ENCODE measurements around the gene DHX30. TPM values are rescaled to one million over a fixed set of nuclear protein-coding genes. Genes with fewer than 3 reads are reported as not detected.

Gene DHX30
- total RNA-seq, 1 experiment from 2014 or later: 75.4 TPM

GRCh38 chr3:47762233-47762632 is 40.7 kb upstream of the DHX30 start:
- no TSS peak for BruUV-seq (replicated peaks)
- no peak for DNase-seq
- Mint-ChIP-seq H3K27ac (ENCODE audit: unreplicated experiment) (no peak overlapping the region), H3K9me3 (ENCODE audit: low read depth, unreplicated experiment) (no peaks in the 10 kb centered on the region), H3K4me1 (ENCODE audit: low read depth, unreplicated experiment) (peaks cover 10% of the 10 kb centered on the region), H3K36me3 (ENCODE audit: insufficient read depth, unreplicated experiment) (peaks cover 37% of the 10 kb centered on the region), H3K27me3 (ENCODE audit: unreplicated experiment) (no peaks in the 10 kb centered on the region), H3K4me3 (ENCODE audit: low read depth, unreplicated experiment) (no peak overlapping the region)
- intact Hi-C loops (cut with micrococcal nuclease; ENCODE audit: unreplicated experiment): no loop called here
- CTCF ChIA-PET: no interaction called here
- no peak for TF ChIP-seq CTCF (IDR thresholded peaks at IDR 0.05; ENCODE audit: unreplicated experiment)

- intact Hi-C loops (cut with micrococcal nuclease; ENCODE audit: unreplicated experiment): no loop called here
- Mint-ChIP-seq H3K4me3 (ENCODE audit: low read depth, unreplicated experiment) (no peak overlapping the region), H3K4me1 (ENCODE audit: low read depth, unreplicated experiment) (peaks cover 10% of the 10 kb centered on the region), H3K9me3 (ENCODE audit: low read depth, unreplicated experiment) (no peaks in the 10 kb centered on the region), H3K27ac (ENCODE audit: unreplicated experiment) (no peak overlapping the region), H3K27me3 (ENCODE audit: unreplicated experiment) (no peaks in the 10 kb centered on the region), H3K36me3 (ENCODE audit: insufficient read depth, unreplicated experiment) (peaks cover 26% of the 10 kb centered on the region)
- no peak for TF ChIP-seq CTCF (IDR thresholded peaks at IDR 0.05; ENCODE audit: unreplicated experiment)
- CTCF ChIA-PET: no interaction called here
- no peak for DNase-seq
- BruUV-seq (replicated peaks): no TSS peak
These were observed 36.8 kb upstream of the DHX30 start for GRCh38 chr3:47766186-47766585.

DNA sequence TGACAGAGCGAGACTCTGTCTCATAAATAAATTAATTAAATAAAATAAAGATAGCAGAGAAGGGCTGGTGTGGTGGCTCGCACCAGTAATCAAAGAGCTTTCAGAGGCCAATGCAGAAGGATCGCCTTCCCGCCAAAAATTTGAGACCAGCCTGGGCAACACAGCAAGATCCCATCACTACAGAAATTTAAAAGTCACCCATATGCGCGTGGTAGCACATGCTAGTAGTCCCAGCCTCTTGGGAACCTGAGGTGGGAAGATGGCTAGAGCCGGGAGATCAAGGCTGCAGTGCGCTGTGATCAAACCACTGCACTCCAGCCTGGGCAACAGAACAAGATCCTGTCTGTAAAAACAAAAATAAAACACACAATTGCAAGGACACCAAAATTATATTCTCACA is 30.9 kb upstream of the DHX30 start:
- no peaks in the 10 kb centered on the region for H3K9me3 Mint-ChIP-seq (ENCODE audit: low read depth, unreplicated experiment)
- no peak overlapping the region for H3K4me3 Mint-ChIP-seq (ENCODE audit: low read depth, unreplicated experiment)
- no TSS peak for BruUV-seq (replicated peaks)
- CTCF ChIA-PET: no interaction called here
- no peak for TF ChIP-seq CTCF (IDR thresholded peaks at IDR 0.05; ENCODE audit: unreplicated experiment)
- peaks cover 21% of the 10 kb centered on the region for H3K36me3 Mint-ChIP-seq (ENCODE audit: insufficient read depth, unreplicated experiment)
- no peak for DNase-seq
- no peak overlapping the region for H3K27ac Mint-ChIP-seq (ENCODE audit: unreplicated experiment)
- H3K27me3 Mint-ChIP-seq (ENCODE audit: unreplicated experiment): no peaks in the 10 kb centered on the region
- intact Hi-C loops (cut with micrococcal nuclease; ENCODE audit: unreplicated experiment): no loop called here
- H3K4me1 Mint-ChIP-seq (ENCODE audit: low read depth, unreplicated experiment): peaks cover 8% of the 10 kb centered on the region

DNA sequence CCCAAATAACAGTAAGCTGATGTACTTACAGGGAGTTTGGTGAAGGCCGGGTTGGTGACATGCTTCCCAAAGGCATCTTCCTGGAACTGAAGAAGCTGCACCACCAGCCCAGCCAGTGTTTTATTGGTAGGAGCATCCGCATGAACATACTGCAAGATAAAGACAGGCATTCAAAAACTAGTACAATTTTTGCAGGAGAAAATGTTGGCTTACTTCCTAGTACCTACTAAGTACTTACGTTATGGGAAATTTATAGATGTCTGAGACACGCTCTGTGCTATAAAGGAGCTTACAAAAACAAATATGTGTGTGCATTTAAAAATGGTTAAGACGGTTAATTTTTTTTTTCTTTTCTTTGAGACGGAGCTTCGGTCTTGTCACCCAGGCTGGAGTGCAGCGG is 30.1 kb upstream of the DHX30 start:
- DNase-seq: no peak
- Mint-ChIP-seq H3K27ac (ENCODE audit: unreplicated experiment) (no peak overlapping the region), H3K4me1 (ENCODE audit: low read depth, unreplicated experiment) (peaks cover 8% of the 10 kb centered on the region), H3K36me3 (ENCODE audit: insufficient read depth, unreplicated experiment) (peaks cover 22% of the 10 kb centered on the region), H3K27me3 (ENCODE audit: unreplicated experiment) (no peaks in the 10 kb centered on the region), H3K4me3 (ENCODE audit: low read depth, unreplicated experiment) (no peak overlapping the region), H3K9me3 (ENCODE audit: low read depth, unreplicated experiment) (no peaks in the 10 kb centered on the region)
- TF ChIP-seq CTCF (IDR thresholded peaks at IDR 0.05; ENCODE audit: unreplicated experiment): no peak
- intact Hi-C loops (cut with micrococcal nuclease; ENCODE audit: unreplicated experiment): no loop called here
- CTCF ChIA-PET: no interaction called here
- BruUV-seq (replicated peaks): no TSS peak

Data from Calu3 (cell line).